Superior temporal gyrus (tissue), 1 donor: Measurements from ENCODE around the gene ABHD8.

ENCODE experiments used
- DNase-seq: peaks from one replicate; pipeline ENCODE4 v3.0.0-alpha.2; 2016; ENCODE audit errors: extremely low spot score

ABHD8 gene

DNA sequence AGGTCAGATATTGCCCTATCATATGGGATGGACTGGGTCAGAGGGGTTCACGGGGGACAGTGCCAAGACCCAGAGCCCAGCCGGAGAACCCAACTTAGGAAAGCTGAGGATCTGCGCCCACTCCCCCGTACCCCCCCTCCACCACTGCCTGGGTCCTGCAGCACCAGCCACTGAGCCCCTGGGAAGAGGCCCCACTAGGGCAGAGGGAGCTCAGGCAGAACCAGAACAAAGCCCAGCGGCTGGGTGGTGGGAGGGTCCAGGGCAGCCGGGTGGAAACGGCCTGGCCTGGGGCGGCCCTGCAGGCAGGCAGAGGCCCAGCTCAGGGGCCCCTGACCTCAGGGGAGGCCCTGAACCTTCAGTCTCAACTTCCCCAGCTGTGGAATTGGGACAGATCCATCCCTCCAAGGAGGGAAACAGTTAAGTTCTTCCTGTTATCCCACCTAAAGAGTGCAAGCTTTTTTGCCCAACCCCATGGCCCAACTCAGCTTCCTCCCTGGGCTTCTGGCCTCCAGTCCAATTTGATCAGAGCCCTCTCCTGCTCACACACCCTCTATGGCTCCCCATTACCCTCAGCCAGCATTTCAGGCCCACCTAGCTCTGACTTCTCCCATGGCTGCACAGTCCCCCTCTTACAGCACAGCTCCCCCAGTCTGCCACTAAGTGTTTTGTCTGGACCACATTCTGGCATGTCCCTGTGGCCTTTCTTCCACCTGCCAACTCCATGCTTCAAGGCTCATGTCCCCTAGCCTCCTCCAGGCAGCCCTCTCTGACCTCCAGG, 60.6 kb downstream of the ABHD8 start:
- no peak for DNase-seq
